Naive thymus-derived CD4-positive, alpha-beta T cell (primary cell): ENCODE measurements around the gene AKT1S1. TPM values are rescaled to one million over a fixed set of nuclear protein-coding genes. Genes with fewer than 3 reads are reported as not detected.

ENCODE experiments used
- ATAC-seq: fragments of 150-1000 bp; cut with Tn5 transposase; 2 replicates; pipeline ENCODE4 v1.10.0; 2021; ENCODE audit warnings: mild to moderate bottlenecking, moderate library complexity
- CTCF ChIA-PET: fragments of 350-600 bp; sonication (Branson Sonifier 250); formaldehyde crosslinking; loops from one replicate; lab custom pipeline; 2021; ENCODE audit warnings: antibody characterized with exemption; lab: Charles Lee
- POLR2A ChIA-PET: fragments of 350-600 bp; sonication (Branson Sonifier 250); formaldehyde crosslinking; loops from one replicate; lab custom pipeline; 2021; ENCODE audit warnings: antibody characterized with exemption, inconsistent platforms; lab: Charles Lee
- DNase-seq, 9 donors: peaks; one replicate each; pipeline versions ENCODE4 v3.0.0 to v3.0.0-alpha.2; 2020 to 2022; ENCODE audit warnings: mixed read lengths in 1 of 9
- H3K27ac ChIP-seq: one replicate; pipeline ENCODE4 v1.7.0; 2013; ENCODE audit warnings: mild to moderate bottlenecking, low read depth, low read length, moderate library complexity
- H3K27me3 ChIP-seq, 2 donors: one replicate each; pipeline ENCODE4 v1.7.0; 2013; ENCODE audit warnings: low read length in 2 of 2, mild to moderate bottlenecking in 2 of 2, moderate library complexity in 2 of 2; ENCODE audit not compliant: control insufficient read depth in 2 of 2, insufficient read depth in 2 of 2
- H3K36me3 ChIP-seq, 3 experiments: 1 replicate in 2 of 3; 2 replicates in 1 of 3; pipeline ENCODE4 v1.7.0; 2013; ENCODE audit warnings: low read length in 3 of 3, mild to moderate bottlenecking in 3 of 3, moderate library complexity in 1 of 3; ENCODE audit not compliant: insufficient read depth in 3 of 3, control insufficient read depth in 2 of 3
- H3K4me1 ChIP-seq, 2 donors: one replicate each; pipeline ENCODE4 v1.7.0; 2013; ENCODE audit warnings: low read length in 2 of 2, mild to moderate bottlenecking in 2 of 2, moderate library complexity in 1 of 2; ENCODE audit not compliant: control insufficient read depth in 2 of 2, insufficient read depth in 2 of 2
- H3K4me3 ChIP-seq: 2 replicates; pipeline ENCODE4 v1.7.0; 2013; ENCODE audit warnings: mild to moderate bottlenecking, low read length
- H3K9me3 ChIP-seq, 3 experiments: 1 replicate in 2 of 3; 2 replicates in 1 of 3; pipeline ENCODE4 v1.7.0; 2013; ENCODE audit warnings: low read length in 3 of 3; ENCODE audit not compliant: control insufficient read depth in 2 of 3
- H3K27ac Mint-ChIP-seq, 9 donors: one replicate each; pipeline ENCODE4 v1.8.0; 2020 to 2022; ENCODE audit warnings: mixed read lengths in 9 of 9, mild to moderate bottlenecking in 8 of 9, moderate library complexity in 5 of 9, inconsistent platforms in 2 of 9
- H3K27me3 Mint-ChIP-seq, 5 donors: one replicate each; pipeline ENCODE4 v1.8.0; 2021 to 2022; ENCODE audit warnings: mixed read lengths in 5 of 5, mild to moderate bottlenecking in 1 of 5
- H3K36me3 Mint-ChIP-seq, 5 donors: one replicate each; pipeline ENCODE4 v1.8.0; 2020 to 2022; ENCODE audit warnings: mixed read lengths in 5 of 5, mild to moderate bottlenecking in 3 of 5, inconsistent platforms in 1 of 5
- H3K4me1 Mint-ChIP-seq, 7 donors: one replicate each; pipeline ENCODE4 v1.8.0; 2020 to 2022; ENCODE audit warnings: mixed read lengths in 7 of 7, mild to moderate bottlenecking in 3 of 7, inconsistent platforms in 1 of 7
- H3K4me3 Mint-ChIP-seq, 10 donors: one replicate each; pipeline ENCODE4 v1.8.0; 2020 to 2022; ENCODE audit warnings: mild to moderate bottlenecking in 10 of 10, mixed read lengths in 10 of 10, moderate library complexity in 6 of 10, inconsistent platforms in 2 of 10
- H3K9me3 Mint-ChIP-seq, 11 donors: one replicate each; pipeline ENCODE4 v1.8.0; 2020 to 2022; ENCODE audit warnings: mixed read lengths in 11 of 11, mild to moderate bottlenecking in 4 of 11, inconsistent platforms in 1 of 11, moderate library complexity in 1 of 11
- intact Hi-C, 2 donors: fragments of 100-400 bp; cut with micrococcal nuclease; formaldehyde crosslinking; loops; one replicate each; pipeline ENCODE4 v1.15.1; 2023
- polyA plus RNA-seq, 2 donors: library from polyadenylated mRNA; unstranded; fragments of 300-500 nt; fragmentation: Illumina TruSeq; gene quantifications; one replicate each; pipeline ENCODE4 v1.2.3, GENCODE V29; 2021
- total RNA-seq, 6 experiments: library from RNA in 5 of 6; stranded (reverse) in 5 of 6; gene quantifications; 1 replicate in 5 of 6; 2 replicates in 1 of 6; pipeline ENCODE4 v1.2.3 and lab custom pipeline; 2021 to 2026

The AKT1S1 gene
- total and polyA plus RNA-seq, 7 experiments from 2014 or later, result 4.7 to 25.7 (median 17.3) TPM

GRCh38 chr19:49890349-49891311, 13.5 kb upstream of the AKT1S1 start:
- Mint-ChIP-seq H3K27ac (peak overlapping the region in 5 of 9 donors; percentile 25 to 79 (median 51)), H3K4me3 (peak overlapping the region; percentile 70 to 84 (median 79)), H3K4me1 (peaks cover 0 to 19% (median 3%) of the 10 kb centered on the region in 7 donors), H3K9me3 (no peaks in the 10 kb centered on the region), H3K27me3 (no peaks in the 10 kb centered on the region), H3K36me3 (peaks cover 0 to 6% (median 0%) of the 10 kb centered on the region in 5 donors)
- H3K4me3 ChIP-seq, result peak overlapping the region; percentile 69
- intact Hi-C loops, result loop anchor here (1.0 to 5.0 kb wide), 5 partner anchors 13 to 173 kb away; partner anchors contain the start of genes AKT1S1 (in 2 of the 2), TBC1D17 (in 2 of the 2), ATF5 (in 1 of the 2) and FUZ (in 1 of the 2)
- CTCF ChIA-PET, result interaction anchor here (0.6 to 1.2 kb wide), 3 partner anchors 9 to 565 kb away, joined by 3 read pairs; no protein-coding TSS in a partner anchor
- no peak overlapping the region for H3K27ac ChIP-seq
- POLR2A ChIA-PET, result interaction anchor here (1.0 to 1.5 kb wide), 2 partner anchors 14 to 38 kb away, joined by 6 read pairs; partner anchors contain the start of genes AKT1S1, ATF5, NUP62 and TBC1D17
- DNase-seq (peak in 7 of 9 donors; percentile 38 to 64 (median 48)), ATAC-seq (peak; percentile 86)
- H3K36me3 ChIP-seq, result peaks cover 0 to 5% (median 0%) of the 10 kb centered on the region in 3 experiments
- H3K4me1 ChIP-seq, result peaks cover 0 to 5% of the 10 kb centered on the region in 2 donors
- H3K27me3 ChIP-seq, result no peaks in the 10 kb centered on the region
- no peaks in the 10 kb centered on the region for H3K9me3 ChIP-seq

GRCh38 chr19:49889687-49890348, 12.7 kb upstream of the AKT1S1 start:
- DNase-seq (peak; percentile 56 to 81 (median 75)), ATAC-seq (peak; percentile 87)
- Histone ChIP-seq H3K27ac (no peak overlapping the region), H3K9me3 (no peaks in the 10 kb centered on the region), H3K36me3 (peaks cover 0 to 11% (median 0%) of the 10 kb centered on the region in 3 experiments), H3K4me1 (peaks cover 0 to 5% of the 10 kb centered on the region in 2 donors), H3K4me3 (peak overlapping the region; percentile 69), H3K27me3 (no peaks in the 10 kb centered on the region)
- POLR2A ChIA-PET, result interaction anchor here (1.0 to 1.5 kb wide), 2 partner anchors 13 to 39 kb away, joined by 6 read pairs; partner anchors contain the start of genes AKT1S1, ATF5, NUP62 and TBC1D17
- no peaks in the 10 kb centered on the region for H3K9me3 Mint-ChIP-seq
- peaks cover 0 to 16% (median 3%) of the 10 kb centered on the region in 7 donors for H3K4me1 Mint-ChIP-seq
- H3K27ac Mint-ChIP-seq, result peak overlapping the region in 5 of 9 donors; percentile 25 to 79 (median 51)
- peak overlapping the region; percentile 70 to 84 (median 79) for H3K4me3 Mint-ChIP-seq
- CTCF ChIA-PET, result interaction anchor here (0.6 to 1.2 kb wide), 3 partner anchors 10 to 564 kb away, joined by 3 read pairs; no protein-coding TSS in a partner anchor
- H3K36me3 Mint-ChIP-seq, result peaks cover 0 to 11% (median under 1%) of the 10 kb centered on the region in 5 donors
- no peaks in the 10 kb centered on the region for H3K27me3 Mint-ChIP-seq
- intact Hi-C loops, result loop anchor here (1.0 to 5.0 kb wide), 5 partner anchors 13 to 173 kb away; partner anchors contain the start of genes AKT1S1 (in 2 of the 2), TBC1D17 (in 2 of the 2), ATF5 (in 1 of the 2) and FUZ (in 1 of the 2)

- DNase-seq (no peak), ATAC-seq (no peak)
- peaks cover 0 to 15% (median 5%) of the 10 kb centered on the region in 5 donors for H3K36me3 Mint-ChIP-seq
- no peak overlapping the region for H3K27ac ChIP-seq
- H3K9me3 Mint-ChIP-seq, result no peaks in the 10 kb centered on the region
- peaks cover 0 to 17% (median under 1%) of the 10 kb centered on the region in 3 experiments for H3K36me3 ChIP-seq
- H3K4me3 Mint-ChIP-seq, result peak overlapping the region in 3 of 10 donors; percentile 5 to 38 (median 30)
- H3K27ac Mint-ChIP-seq, result peak overlapping the region in 1 of 9 donors; percentile 18
- no peaks in the 10 kb centered on the region for H3K27me3 ChIP-seq
- no peak overlapping the region for H3K4me3 ChIP-seq
- intact Hi-C loops, result no loop called here
- CTCF ChIA-PET, result no interaction called here
- no peaks in the 10 kb centered on the region for H3K27me3 Mint-ChIP-seq
- H3K9me3 ChIP-seq, result no peaks in the 10 kb centered on the region
- H3K4me1 Mint-ChIP-seq, result peaks cover 0 to 17% (median 3%) of the 10 kb centered on the region in 7 donors
- H3K4me1 ChIP-seq, result peaks cover 0 to 5% of the 10 kb centered on the region in 2 donors
- POLR2A ChIA-PET, result interaction anchor here (1.4 to 1.5 kb wide), 2 partner anchors 12 to 40 kb away, joined by 3 to 6 read pairs; partner anchors contain the start of genes AKT1S1, ATF5, NUP62 and TBC1D17
These were observed 12.0 kb upstream of the AKT1S1 start for GRCh38 chr19:49889038-49889686.

DNA sequence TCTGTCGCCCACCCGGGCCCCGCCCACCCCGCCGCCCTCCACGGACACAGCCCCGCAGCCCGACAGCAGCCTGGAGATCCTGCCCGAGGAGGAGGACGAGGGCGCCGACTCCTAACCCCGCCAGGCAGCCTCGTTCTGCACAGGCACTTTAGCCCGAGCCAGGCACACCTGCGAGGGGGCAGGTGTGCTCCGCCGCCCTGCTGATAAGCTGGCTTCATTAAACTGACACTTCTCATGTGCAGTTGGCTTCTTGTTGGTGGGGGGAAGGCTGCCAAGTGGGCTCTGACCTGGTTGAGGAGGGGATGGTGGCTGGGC, 11.3 kb upstream of the AKT1S1 start:
- Histone ChIP-seq H3K9me3 (no peaks in the 10 kb centered on the region), H3K27ac (no peak overlapping the region), H3K27me3 (no peaks in the 10 kb centered on the region), H3K4me3 (no peak overlapping the region), H3K4me1 (peaks cover 0 to 5% of the 10 kb centered on the region in 2 donors), H3K36me3 (peaks cover 0 to 24% (median 6%) of the 10 kb centered on the region in 3 experiments)
- intact Hi-C loops, result no loop called here
- CTCF ChIA-PET, result no interaction called here
- peak overlapping the region in 2 of 10 donors; percentile 38 for H3K4me3 Mint-ChIP-seq
- no peak for DNase-seq
- H3K27ac Mint-ChIP-seq, result peak overlapping the region in 1 of 9 donors; percentile 18
- POLR2A ChIA-PET, result interaction anchor here (0.7 to 1.4 kb wide), 2 partner anchors 11 to 38 kb away, joined by 3 read pairs; partner anchors contain the start of genes AKT1S1, PTOV1 and TBC1D17
- no peaks in the 10 kb centered on the region for H3K9me3 Mint-ChIP-seq
- peaks cover 0 to 16% (median 3%) of the 10 kb centered on the region in 7 donors for H3K4me1 Mint-ChIP-seq
- H3K27me3 Mint-ChIP-seq, result no peaks in the 10 kb centered on the region
- peaks cover 0 to 16% (median 6%) of the 10 kb centered on the region in 5 donors for H3K36me3 Mint-ChIP-seq
- ATAC-seq, result no peak

- Histone ChIP-seq H3K36me3 (peaks cover 0 to 30% (median 11%) of the 10 kb centered on the region in 3 experiments), H3K4me1 (peaks cover 0 to 5% of the 10 kb centered on the region in 2 donors), H3K27me3 (no peaks in the 10 kb centered on the region), H3K9me3 (no peaks in the 10 kb centered on the region), H3K4me3 (no peak overlapping the region), H3K27ac (no peak overlapping the region)
- Mint-ChIP-seq H3K4me3 (no peak overlapping the region), H3K27me3 (no peaks in the 10 kb centered on the region), H3K9me3 (no peaks in the 10 kb centered on the region), H3K27ac (no peak overlapping the region), H3K4me1 (peaks cover 0 to 10% (median 3%) of the 10 kb centered on the region in 7 donors), H3K36me3 (peaks cover 0 to 19% (median 9%) of the 10 kb centered on the region in 5 donors)
- DNase-seq (no peak), ATAC-seq (no peak)
- POLR2A ChIA-PET, result interaction anchor here (0.7 to 1.4 kb wide), 2 partner anchors 11 to 37 kb away, joined by 3 read pairs; partner anchors contain the start of genes AKT1S1, PTOV1 and TBC1D17
- CTCF ChIA-PET, result no interaction called here
- intact Hi-C loops, result no loop called here
These were observed 10.7 kb upstream of the AKT1S1 start for GRCh38 chr19:49887665-49888509.
